ENCODE results near the gene MALT1.

GRCh38 chr18:58766164-58766563 lies 94.9 kb downstream of the MALT1 start:
- TF ChIP-seq ZFX (CRISPR knock-in tag; IDR thresholded peaks at IDR 0.05) (no peak), ARNT (IDR thresholded peaks at IDR 0.05) (no peak), MYC (IDR thresholded peaks at IDR 0.05; ENCODE audit: low read depth, low read length) (no peak), MYC (CRISPR knock-in tag; IDR thresholded peaks at IDR 0.05; ENCODE audit: borderline replicate concordance, low read depth) (no peak), CHD2 (IDR thresholded peaks at IDR 0.05; ENCODE audit: low read depth, low read length) (no peak), ZNF184 (CRISPR knock-in tag; IDR thresholded peaks at IDR 0.05) (no peak), PREB (CRISPR knock-in tag; IDR thresholded peaks at IDR 0.05) (no peak), BRCA1 (IDR thresholded peaks at IDR 0.05) (no peak), BRCA1 (CRISPR knock-in tag; IDR thresholded peaks at IDR 0.05) (no peak)

Measured in K562 (cell line).